HL-60/S4 treated with retinoic acid at 250 ng/mL for 4 days and 3 days (cell line): ENCODE data around the gene BPI.
"Not testable (repeated sequence)": the region's sequence is repeated elsewhere in the genome, so short reads cannot be mapped to it uniquely, and the experiment has no call there.

Experiments
- in situ Hi-C: fragments of 300-500 bp; cut with MboI; formaldehyde crosslinking; loops from 2 replicates; pipeline ENCODE4 v1.7.0; 2022; ENCODE audit warnings: low sequenced_read_pairs

Gene BPI

DNA sequence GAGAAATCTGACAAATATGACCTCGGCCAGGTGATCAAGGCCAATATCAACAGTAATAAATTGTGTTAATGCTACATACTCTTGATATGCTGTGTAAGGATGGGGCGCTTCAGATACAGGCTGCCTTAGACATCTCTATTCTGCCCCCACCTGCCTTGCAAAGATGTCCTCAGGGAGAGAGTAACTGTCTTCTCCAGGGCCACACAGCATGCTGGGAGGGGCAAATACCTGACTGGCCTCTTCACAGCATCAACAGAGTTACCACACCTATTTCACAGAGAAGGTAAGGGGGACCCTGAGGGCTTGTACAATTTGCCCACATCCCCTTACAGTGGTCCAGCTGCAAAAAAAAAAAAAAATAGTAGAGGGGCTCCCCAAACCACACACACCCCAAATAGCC lies 26.3 kb upstream of the BPI start:
- in situ Hi-C loops, result no loop called here

GRCh38 chr20:38278131-38278530 lies 25.8 kb upstream of the BPI start:
- in situ Hi-C loops, result no loop called here

- in situ Hi-C loops, result no loop called here
Observed at GRCh38 chr20:38278763-38279162, 25.2 kb upstream of the BPI start.

DNA sequence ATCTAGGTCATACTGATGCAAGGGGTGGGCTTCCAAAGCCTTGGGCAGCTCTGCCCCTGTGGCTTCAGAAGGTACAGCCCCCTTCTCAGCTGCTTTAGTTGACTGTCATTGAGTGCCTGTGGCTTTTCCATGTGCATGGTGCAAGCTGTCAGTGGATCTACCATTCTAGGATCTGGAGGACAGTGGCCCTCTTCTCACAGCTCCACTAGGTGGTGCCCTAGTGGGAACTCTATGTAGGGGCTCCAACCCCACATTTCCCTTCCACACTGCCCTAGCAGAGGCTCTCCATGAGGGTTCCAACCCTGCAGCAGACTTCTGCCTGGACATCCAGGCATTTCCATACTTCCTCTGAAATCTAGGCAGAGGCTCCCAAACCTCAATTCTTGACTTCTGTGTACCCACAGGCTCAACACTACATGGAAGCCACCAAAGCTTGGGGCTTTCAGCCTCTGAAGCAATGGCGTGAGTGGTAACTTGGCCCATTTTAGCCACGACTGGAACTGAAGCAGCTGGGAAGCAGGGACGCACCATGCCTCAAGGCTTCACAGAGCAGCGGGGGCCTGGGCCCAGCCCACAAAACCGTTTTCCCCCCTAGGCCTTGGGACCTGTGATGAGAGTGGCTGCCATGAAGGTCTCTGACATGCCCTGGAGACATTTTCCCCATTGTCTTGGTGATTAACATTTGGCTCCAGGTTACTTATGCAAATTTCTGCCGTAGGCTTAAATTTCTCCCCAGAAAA lies 22.6 kb upstream of the BPI start:
- in situ Hi-C loops, result not testable (repeated sequence)

GRCh38 chr20:38283236-38283635 lies 20.7 kb upstream of the BPI start:
- in situ Hi-C loops, result no loop called here

DNA sequence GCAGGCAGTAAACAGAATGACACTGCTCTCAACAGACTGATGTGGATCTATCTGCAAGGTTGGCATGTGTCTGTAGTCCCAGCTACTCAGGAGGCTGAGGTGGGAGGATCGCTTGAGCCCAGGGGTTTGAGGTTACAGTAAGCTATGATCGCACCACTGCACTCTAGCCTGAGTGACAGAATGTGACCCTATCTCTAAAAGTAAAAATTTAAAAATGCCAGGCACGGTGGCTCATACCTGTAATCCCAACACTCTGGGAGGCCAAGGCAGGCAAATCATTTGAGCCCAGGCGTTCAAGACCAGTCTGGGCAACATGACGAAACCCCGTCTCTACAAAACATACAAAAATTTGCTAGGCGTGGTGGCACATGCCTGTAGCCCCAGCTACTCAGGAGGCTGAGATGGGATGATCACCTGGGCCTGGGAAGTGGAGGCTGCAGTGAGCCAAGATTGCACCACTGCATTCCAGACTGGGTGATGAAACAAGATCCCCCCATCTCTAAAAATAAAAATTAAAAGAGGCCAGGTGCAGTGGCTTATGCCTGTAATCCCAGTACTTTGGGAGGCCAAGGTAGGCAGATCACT lies 19.8 kb upstream of the BPI start:
- in situ Hi-C loops, result not testable (repeated sequence)

DNA sequence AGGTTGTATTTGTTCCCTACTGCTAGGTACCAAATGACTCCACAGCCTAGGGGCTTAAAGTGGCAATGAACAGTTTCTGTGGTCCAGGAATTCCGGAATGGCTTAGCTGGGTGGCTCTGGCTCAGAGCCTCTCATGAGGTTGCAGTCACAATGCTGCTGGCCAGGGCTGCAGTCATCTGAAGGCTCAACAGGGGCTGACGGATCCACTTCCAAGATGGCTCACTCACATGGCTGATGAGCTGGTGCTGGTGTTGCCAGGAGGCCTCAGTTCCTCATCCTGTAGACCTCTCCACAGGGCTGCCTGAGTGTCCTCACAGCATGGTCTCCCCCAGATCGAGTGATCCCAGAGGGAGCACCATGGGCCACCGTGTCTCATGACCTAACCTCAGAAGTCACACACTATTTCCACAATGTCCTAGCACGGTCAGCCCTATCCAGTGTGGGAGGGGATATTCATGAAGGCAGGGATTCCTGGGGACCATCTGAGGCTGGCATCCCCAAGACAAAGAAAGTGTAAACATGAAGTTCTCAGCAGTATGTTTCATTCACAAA lies 19.0 kb upstream of the BPI start:
- in situ Hi-C loops, result no loop called here

DNA sequence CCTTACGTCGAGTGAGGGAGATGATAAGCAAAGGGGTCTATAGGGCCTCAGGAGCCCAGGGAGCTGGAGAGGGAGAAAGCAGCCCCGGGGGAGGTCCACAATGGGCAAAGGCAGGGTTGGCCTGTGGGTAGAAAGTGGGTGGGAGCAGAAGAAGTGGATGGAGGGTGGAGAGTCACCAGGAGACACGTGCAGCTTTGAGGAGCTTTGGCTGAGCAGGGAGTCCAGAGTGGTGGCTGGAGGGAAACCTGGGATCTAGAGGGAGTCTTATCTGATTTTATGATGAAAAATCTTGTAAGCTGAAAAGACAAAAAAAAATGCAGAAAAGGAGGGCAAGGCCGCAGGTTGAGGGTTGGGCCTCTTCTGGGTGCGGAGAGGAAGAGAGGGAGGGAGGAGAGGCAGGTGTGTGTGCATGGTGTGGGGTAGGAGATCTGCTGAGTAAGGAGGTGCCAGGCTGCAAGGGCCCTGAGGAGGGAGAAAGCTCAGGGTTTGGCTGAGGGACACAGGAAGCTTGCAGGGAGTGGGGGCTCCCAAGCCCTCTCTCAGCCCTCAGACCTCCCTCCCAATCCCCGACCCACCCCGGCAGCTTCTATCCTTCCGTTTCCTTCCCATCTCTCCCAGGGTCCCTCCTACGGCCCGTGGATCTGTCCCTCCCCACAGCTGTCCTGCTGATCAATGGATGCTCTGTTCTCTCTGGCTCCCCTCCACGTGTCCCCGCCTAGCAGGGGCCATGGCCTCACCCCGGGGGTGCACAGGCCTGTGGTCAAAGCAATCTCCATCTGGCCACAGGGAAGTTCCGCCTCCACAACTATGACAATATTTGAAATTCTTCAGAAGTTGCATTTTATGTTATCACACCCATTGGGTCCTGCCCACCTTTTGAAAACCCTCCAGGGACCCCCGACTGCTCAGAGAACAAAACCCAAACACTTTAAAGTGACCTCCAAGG lies 17.1 kb upstream of the BPI start:
- in situ Hi-C loops, result no loop called here

DNA sequence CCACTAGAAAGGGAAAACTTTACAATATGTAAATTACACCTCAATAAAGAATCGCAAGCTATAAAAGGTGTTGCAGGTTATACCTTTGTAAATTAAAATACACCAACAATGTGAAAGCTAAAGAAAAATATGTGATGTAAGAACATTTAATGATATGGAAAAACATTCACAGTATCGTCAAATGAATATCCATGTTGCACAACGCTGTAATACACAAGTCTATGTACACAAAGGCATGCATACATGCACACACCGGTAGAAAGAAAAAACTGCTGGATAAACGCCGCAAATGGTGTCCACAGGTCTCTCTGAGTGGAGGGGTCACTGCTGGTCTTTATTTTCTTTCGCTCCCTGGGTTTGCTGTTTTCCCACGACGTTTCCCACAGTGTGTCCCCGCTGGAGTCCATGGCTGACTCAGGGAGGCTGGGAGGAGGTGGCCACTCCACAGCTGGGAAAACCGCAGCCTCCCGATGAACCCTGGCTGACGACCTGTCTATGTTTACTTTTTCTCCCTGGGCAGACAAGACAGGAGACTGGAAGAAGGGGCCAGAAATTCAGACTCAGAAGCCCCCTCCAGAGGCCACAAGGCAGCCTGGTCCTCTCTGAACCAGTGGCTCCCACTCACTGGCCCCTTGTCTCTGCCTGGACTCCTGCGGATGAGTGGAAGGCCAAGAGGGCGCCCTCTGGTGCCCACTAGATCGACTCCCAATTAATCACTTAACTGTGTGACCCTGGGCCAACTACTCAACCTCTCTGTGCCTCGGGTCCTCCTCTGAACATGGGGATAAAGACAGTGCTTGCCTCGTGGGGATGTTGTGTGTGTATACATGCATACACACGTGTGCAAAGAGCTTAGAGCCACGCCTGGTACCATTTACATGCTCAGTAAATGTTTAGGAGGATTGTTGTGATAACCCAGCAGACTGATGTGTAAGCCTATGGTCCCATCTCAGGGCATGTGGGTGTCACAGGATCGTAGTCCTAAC lies 12.8 kb upstream of the BPI start:
- in situ Hi-C loops, result no loop called here

DNA sequence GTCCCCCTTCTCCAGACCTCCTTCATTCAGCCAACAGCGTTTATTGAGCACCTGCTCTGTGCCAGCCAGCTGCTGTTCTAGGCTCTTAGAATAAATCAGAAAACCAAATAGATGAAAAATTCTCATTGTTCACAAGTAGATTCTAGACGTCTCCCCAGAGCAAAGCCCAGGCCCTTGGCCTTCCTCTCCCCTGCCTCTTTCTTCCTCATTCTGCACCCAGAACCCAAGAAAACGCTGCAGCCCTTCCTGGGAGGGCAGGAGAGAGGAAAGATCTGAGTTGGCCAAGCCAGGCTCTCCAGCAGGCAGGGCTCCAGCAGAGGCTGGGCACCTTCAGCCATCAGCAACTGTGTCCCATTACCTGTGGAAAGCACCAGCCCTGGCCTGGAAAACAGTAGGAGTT lies 12.0 kb upstream of the BPI start:
- in situ Hi-C loops, result no loop called here

DNA sequence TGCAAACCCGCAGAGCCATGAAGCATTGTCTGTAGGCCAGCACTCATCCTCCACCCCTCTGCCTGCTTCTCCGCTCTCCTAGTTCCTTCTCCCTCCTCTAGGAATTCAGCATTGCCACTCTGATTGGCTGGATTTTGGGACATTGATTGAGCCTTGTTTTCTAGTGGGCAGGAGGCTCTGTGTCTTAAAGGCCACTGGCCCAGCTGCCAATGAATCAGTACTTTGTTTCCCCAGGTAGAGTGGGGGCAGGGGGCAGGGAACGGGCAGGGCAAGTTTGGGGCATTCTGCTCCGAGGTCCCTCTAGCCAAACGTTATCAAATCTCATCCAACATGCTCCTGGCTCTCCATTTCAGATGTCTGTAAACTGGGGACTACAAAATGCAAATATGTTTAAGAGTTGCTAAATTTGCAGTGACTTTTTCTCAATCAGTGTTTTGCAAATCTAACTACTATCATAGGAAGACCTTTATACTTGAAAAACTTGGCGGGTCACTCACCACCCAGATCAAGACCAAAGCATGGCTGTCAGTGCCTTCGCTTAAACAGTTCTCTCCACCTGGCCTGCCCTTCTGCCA lies 10.4 kb upstream of the BPI start:
- in situ Hi-C loops, result no loop called here

GRCh38 chr20:38294076-38294591 lies 9.8 kb upstream of the BPI start:
- in situ Hi-C loops, result no loop called here

DNA sequence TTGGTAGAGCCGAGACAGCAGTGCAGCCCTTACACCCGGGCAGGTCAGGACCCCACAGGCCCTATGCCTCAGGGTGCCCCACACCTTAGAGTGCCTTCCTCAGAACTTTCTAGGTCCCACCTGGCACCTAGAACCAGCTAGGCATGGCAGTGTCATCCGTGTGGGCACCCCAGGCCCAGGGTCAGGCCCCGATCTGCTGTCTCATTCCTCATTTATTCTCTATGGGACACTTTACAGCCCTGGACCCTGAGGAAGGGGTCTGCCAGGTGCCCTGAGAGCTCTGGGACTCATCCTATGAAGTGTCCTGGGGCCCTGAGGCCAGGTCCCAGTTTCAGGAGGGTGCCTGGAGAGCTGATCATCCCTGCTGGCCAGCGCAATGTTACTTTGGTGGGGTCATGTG lies 8.1 kb upstream of the BPI start:
- in situ Hi-C loops, result no loop called here

- in situ Hi-C loops, result no loop called here
Observed at GRCh38 chr20:38296433-38296832, 7.5 kb upstream of the BPI start.

- in situ Hi-C loops, result no loop called here
Observed at GRCh38 chr20:38297916-38298674, 5.9 kb upstream of the BPI start.

GRCh38 chr20:38298768-38299288 lies 5.1 kb upstream of the BPI start:
- in situ Hi-C loops, result no loop called here

DNA sequence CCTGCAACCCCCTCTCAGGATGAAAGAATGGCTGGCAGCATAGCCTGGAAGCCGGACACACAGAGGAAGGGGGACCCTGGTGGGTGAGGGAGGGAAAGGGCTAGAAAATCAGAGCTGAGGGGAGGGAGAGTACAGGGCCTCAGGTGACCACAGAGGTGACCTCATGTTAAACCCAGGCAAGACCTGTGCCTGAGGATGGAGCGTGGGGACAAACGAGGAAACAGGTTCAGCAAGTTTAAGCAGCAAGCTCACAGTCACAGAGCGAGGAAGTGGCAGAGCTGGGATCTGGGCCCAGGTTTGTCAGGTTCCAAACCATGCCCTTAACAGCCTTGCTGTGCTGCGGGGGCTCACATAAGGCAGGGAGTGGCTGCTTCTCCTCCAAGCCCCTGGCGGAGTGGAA lies 4.0 kb upstream of the BPI start:
- in situ Hi-C loops, result no loop called here

- in situ Hi-C loops, result no loop called here
Observed at GRCh38 chr20:38300438-38300837, 3.5 kb upstream of the BPI start.

DNA sequence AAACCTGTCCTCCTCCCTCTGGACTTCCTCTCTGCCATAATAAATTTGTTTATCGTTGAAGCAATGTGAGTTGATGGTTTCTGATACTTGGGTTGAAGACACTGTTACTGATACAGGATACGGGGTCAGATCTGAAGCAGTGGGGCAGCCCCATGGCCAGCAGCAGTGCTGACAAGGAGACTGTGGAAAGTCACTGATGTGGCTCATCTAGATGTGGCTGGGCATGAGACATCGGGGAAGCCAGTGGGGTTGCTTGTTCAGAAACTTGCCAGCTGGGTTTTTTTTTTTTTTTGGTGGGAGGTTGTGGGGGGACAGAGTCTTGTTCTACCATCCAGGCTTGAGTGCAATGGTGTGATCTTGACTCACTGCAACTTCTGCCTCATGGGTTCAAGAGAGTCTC lies 2.6 kb upstream of the BPI start:
- in situ Hi-C loops, result no loop called here
